Stimulated activated effector memory CD8-positive, alpha-beta T cell treated with anti-CD3 and anti-CD28 coated beads, Interleukin-12 subunit alpha, Interleukin-12 subunit beta, amount 100 ng/mL, for 72 hours (primary cell): ENCODE measurements around the gene TMC3.
"Not testable (repeated sequence)": the region's sequence is repeated elsewhere in the genome, so short reads cannot be mapped to it uniquely, and the experiment has no call there.

ENCODE experiments used
- ATAC-seq: fragments of 150-1000 bp; cut with Tn5 transposase; 2 replicates; pipeline ENCODE4 v1.10.0; 2021
- DNase-seq, 2 donors: peaks; one replicate each; pipeline ENCODE4 v3.0.0; 2021 to 2022; ENCODE audit warnings: low spot score in 2 of 2
- H3K27ac Mint-ChIP-seq: one replicate; pipeline ENCODE4 v1.8.0; 2022; ENCODE audit warnings: mild to moderate bottlenecking, mixed read lengths
- H3K36me3 Mint-ChIP-seq: one replicate; pipeline ENCODE4 v1.8.0; 2022; ENCODE audit warnings: mild to moderate bottlenecking, mixed read lengths
- H3K4me1 Mint-ChIP-seq: one replicate; pipeline ENCODE4 v1.8.0; 2022; ENCODE audit warnings: mixed read lengths
- H3K4me3 Mint-ChIP-seq: one replicate; pipeline ENCODE4 v1.8.0; 2022; ENCODE audit warnings: mild to moderate bottlenecking, mixed read lengths
- H3K9me3 Mint-ChIP-seq: one replicate; pipeline ENCODE4 v1.8.0; 2022; ENCODE audit warnings: mixed read lengths

Gene TMC3

GRCh38 chr15:81339321-81339720 is 34.7 kb downstream of the TMC3 start:
- Mint-ChIP-seq H3K27ac (no peak overlapping the region), H3K9me3 (no peaks in the 10 kb centered on the region), H3K4me3 (no peak overlapping the region), H3K4me1 (peaks cover 17% of the 10 kb centered on the region), H3K36me3 (no peaks in the 10 kb centered on the region)
- no peak for DNase-seq
- ATAC-seq, result no peak

DNA sequence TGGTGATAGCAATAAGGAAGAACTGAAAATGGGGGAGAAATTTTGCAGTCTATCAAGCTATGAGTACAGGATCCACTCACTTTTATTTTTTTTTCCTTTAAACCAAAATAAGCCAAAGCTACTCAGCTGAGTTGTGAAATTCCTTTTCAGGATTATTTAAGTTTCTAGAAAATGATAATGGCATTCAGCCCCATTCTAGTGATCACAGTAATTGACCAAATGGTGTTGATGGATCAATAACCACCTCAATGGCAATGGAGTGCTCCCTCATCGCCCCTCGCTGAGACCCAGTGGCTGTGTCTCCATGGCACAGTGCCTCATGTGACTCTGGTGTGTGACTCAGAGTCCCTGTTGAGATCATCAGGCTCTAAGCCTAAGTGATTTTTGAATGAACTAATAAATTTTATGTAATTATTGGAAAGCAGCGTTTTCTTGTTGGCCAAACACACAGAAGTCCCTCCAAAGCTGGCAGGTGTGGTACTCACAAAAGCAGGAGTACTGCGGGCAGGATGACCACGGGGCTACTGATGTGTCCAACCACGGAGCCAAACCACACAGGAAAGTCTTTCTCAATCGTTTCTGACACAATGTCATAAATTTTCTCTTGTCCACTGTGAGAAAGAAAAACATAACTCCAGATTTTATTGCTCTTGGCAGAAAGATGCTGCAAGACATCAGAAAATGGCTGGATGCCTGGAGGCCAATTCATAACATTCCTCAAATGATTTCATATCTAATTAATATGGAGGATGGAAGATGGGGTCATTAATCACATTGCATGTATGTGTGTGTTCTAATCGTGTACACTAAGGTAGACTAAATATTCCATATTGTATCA is 35.6 kb downstream of the TMC3 start:
- Mint-ChIP-seq H3K36me3 (no peaks in the 10 kb centered on the region), H3K4me3 (no peak overlapping the region), H3K9me3 (no peaks in the 10 kb centered on the region), H3K4me1 (peaks cover 17% of the 10 kb centered on the region), H3K27ac (no peak overlapping the region)
- no peak for DNase-seq
- no peak for ATAC-seq

GRCh38 chr15:81337713-81338157 is 36.3 kb downstream of the TMC3 start:
- no peaks in the 10 kb centered on the region for H3K36me3 Mint-ChIP-seq
- ATAC-seq (peak; percentile 89), DNase-seq (peak in 1 of 2 donors; percentile 62)
- H3K27ac Mint-ChIP-seq, result no peak overlapping the region
- no peaks in the 10 kb centered on the region for H3K9me3 Mint-ChIP-seq
- H3K4me3 Mint-ChIP-seq, result no peak overlapping the region
- H3K4me1 Mint-ChIP-seq, result peaks cover 17% of the 10 kb centered on the region

GRCh38 chr15:81337241-81337640 is 36.8 kb downstream of the TMC3 start:
- H3K27ac Mint-ChIP-seq, result no peak overlapping the region
- peaks cover 17% of the 10 kb centered on the region for H3K4me1 Mint-ChIP-seq
- DNase-seq (no peak), ATAC-seq (peak; percentile 4)
- no peak overlapping the region for H3K4me3 Mint-ChIP-seq
- no peaks in the 10 kb centered on the region for H3K36me3 Mint-ChIP-seq
- no peaks in the 10 kb centered on the region for H3K9me3 Mint-ChIP-seq

GRCh38 chr15:81336568-81336967 is 37.4 kb downstream of the TMC3 start:
- no peaks in the 10 kb centered on the region for H3K36me3 Mint-ChIP-seq
- DNase-seq (no peak), ATAC-seq (peak; percentile 49)
- no peak overlapping the region for H3K4me3 Mint-ChIP-seq
- no peak overlapping the region for H3K27ac Mint-ChIP-seq
- H3K9me3 Mint-ChIP-seq, result no peaks in the 10 kb centered on the region
- H3K4me1 Mint-ChIP-seq, result peaks cover 17% of the 10 kb centered on the region

GRCh38 chr15:81335631-81336030 is 38.4 kb downstream of the TMC3 start:
- no peak overlapping the region for H3K27ac Mint-ChIP-seq
- no peaks in the 10 kb centered on the region for H3K36me3 Mint-ChIP-seq
- DNase-seq, result no peak
- H3K4me3 Mint-ChIP-seq, result no peak overlapping the region
- H3K9me3 Mint-ChIP-seq, result no peaks in the 10 kb centered on the region
- no peak for ATAC-seq
- H3K4me1 Mint-ChIP-seq, result peaks cover 17% of the 10 kb centered on the region

- Mint-ChIP-seq H3K4me1 (peaks cover 17% of the 10 kb centered on the region), H3K9me3 (no peaks in the 10 kb centered on the region), H3K4me3 (no peak overlapping the region), H3K27ac (no peak overlapping the region), H3K36me3 (no peaks in the 10 kb centered on the region)
- no peak for ATAC-seq
- no peak for DNase-seq
These were observed 39.1 kb downstream of the TMC3 start for GRCh38 chr15:81334768-81335435.

DNA sequence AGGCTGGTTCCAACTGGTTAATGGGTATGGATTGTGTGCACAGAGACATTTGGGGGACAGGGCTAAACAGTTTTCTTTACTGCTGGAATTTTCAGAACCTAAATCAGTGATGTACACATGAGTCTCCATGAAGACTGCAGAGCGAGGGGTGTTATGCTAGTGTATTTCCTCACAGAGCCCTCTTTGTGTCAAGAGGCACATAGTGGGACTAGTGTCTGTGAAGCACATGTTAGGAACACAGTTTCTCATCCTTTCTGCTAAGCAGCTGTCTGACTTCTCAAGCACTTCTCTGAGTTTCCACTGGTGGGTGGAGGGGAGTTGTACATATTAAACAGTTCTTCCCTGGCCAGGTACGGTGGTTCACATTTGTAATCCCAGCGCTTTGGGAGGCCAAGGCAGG is 40.6 kb downstream of the TMC3 start:
- Mint-ChIP-seq H3K4me3 (no peak overlapping the region), H3K36me3 (no peaks in the 10 kb centered on the region), H3K27ac (no peak overlapping the region), H3K4me1 (peaks cover 17% of the 10 kb centered on the region), H3K9me3 (no peaks in the 10 kb centered on the region)
- ATAC-seq (no peak), DNase-seq (no peak)

DNA sequence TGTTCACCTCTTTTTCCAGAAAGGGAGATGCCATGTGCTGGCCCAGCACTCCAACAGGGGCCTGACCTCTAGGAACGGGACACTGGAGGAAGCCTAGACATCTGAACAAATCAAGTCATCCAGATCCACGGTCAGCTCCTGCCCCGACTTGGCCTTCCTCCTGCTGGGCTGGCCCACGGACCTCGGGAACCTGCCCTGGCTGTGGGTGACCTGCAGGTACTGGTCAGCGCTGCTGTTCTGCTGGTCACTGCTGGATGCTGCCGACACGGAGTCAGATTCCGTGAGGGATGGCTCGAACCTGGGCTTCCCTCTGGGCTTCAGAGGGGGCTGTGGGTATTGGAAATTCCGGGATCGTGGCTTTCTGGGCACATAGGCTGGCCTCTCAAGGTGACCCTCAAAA is 41.7 kb downstream of the TMC3 start:
- Mint-ChIP-seq H3K4me1 (peaks cover 11% of the 10 kb centered on the region), H3K36me3 (no peaks in the 10 kb centered on the region), H3K4me3 (no peak overlapping the region), H3K9me3 (no peaks in the 10 kb centered on the region), H3K27ac (no peak overlapping the region)
- DNase-seq, result no peak
- ATAC-seq, result no peak

- H3K36me3 Mint-ChIP-seq, result no peaks in the 10 kb centered on the region
- no peaks in the 10 kb centered on the region for H3K9me3 Mint-ChIP-seq
- no peak overlapping the region for H3K4me3 Mint-ChIP-seq
- ATAC-seq (no peak), DNase-seq (no peak)
- H3K27ac Mint-ChIP-seq, result no peak overlapping the region
- peaks cover 4% of the 10 kb centered on the region for H3K4me1 Mint-ChIP-seq
These were observed 42.4 kb downstream of the TMC3 start for GRCh38 chr15:81331600-81331999.

GRCh38 chr15:81331141-81331540 is 42.9 kb downstream of the TMC3 start:
- H3K4me1 Mint-ChIP-seq, H3K27ac Mint-ChIP-seq, H3K36me3 Mint-ChIP-seq, H3K9me3 Mint-ChIP-seq, DNase-seq, H3K4me3 Mint-ChIP-seq, ATAC-seq: not testable (repeated sequence)

DNA sequence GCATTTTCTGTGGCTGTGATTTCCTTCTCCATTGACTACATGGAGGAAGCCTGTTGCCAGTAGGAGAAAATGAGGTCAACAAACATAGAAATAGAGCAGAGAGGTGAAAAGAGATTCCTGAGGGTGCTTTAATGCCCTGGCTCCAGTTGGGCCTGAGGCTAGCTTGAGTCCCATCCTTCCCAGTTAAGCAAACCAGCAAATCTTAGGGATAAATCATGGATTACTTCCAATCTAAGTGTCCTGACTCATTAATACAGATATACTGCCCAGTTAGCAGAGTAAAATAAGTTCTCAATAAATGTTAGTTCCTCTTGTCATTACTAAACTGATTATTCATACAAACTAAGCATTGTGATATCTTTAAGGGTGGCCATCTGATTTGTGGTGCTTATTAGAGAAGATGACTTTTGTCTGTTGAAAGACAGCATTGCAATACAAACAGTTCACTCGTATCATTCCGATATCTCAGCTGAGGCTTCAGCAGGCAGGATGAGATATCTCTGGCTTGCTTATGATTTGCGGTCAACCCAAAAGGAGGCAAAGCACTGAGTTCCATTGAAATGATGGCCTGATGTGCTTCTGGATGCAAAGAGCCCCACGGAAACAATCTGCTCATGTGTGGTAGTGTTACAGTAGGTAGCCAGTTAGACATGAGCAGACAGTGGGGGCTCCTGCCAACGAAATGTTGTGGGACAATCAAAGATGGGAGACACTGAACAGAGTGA is 43.5 kb downstream of the TMC3 start:
- no peak overlapping the region for H3K27ac Mint-ChIP-seq
- H3K9me3 Mint-ChIP-seq, result no peaks in the 10 kb centered on the region
- H3K4me3 Mint-ChIP-seq, result no peak overlapping the region
- H3K4me1 Mint-ChIP-seq, result no peaks in the 10 kb centered on the region
- ATAC-seq (no peak), DNase-seq (no peak)
- no peaks in the 10 kb centered on the region for H3K36me3 Mint-ChIP-seq

- DNase-seq, result no peak
- Mint-ChIP-seq H3K4me1 (peaks cover 6% of the 10 kb centered on the region), H3K4me3 (no peak overlapping the region), H3K27ac (no peak overlapping the region), H3K9me3 (no peaks in the 10 kb centered on the region), H3K36me3 (no peaks in the 10 kb centered on the region)
- ATAC-seq, result no peak
These were observed 44.6 kb downstream of the TMC3 start for GRCh38 chr15:81329446-81329845.

DNA sequence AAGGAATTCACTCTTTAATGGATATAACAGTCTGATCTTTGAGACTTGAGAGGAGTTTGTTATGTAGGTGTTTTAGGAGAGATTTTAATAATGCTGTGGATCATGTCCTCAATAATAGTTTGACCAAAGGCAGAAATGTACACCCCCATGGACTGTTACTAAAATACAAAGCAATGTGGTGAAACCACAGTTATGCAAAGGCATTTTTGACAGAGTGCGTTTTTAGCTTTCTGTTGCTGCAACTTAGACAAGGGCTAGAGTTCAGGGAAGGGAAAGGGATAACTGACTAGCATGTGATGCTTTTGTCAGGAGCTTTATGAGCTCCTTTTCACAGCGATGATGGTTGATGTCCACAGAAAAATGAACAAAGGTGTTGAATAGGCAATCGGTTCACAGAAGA is 46.5 kb downstream of the TMC3 start:
- Mint-ChIP-seq H3K27ac (no peak overlapping the region), H3K4me1 (peaks cover 20% of the 10 kb centered on the region), H3K9me3 (no peaks in the 10 kb centered on the region), H3K4me3 (no peak overlapping the region), H3K36me3 (no peaks in the 10 kb centered on the region)
- no peak for DNase-seq
- ATAC-seq, result no peak

GRCh38 chr15:81326466-81327212 is 47.4 kb downstream of the TMC3 start:
- Mint-ChIP-seq H3K4me3 (no peak overlapping the region), H3K9me3 (no peaks in the 10 kb centered on the region), H3K27ac (no peak overlapping the region), H3K4me1 (peaks cover 23% of the 10 kb centered on the region), H3K36me3 (peaks cover 7% of the 10 kb centered on the region)
- DNase-seq (no peak), ATAC-seq (no peak)
